HepG2 (cell line): ENCODE data around the gene UBE2B. TPM values are rescaled to one million over a fixed set of nuclear protein-coding genes. Genes with fewer than 3 reads are reported as not detected.

Experiments
- ATAC-seq: fragments of 200-7000 bp; cut with Tn5 transposase; 3 replicates; pipeline ENCODE4 v1.9.1; 2020; ENCODE audit warnings: mild to moderate bottlenecking, moderate library complexity
- BruUV-seq: library from RNA; stranded (reverse); fragments of 400-500 nt; replicated peaks from 2 replicates; lab custom pipeline; 2021; lab: Mats Ljungman, UMichigan
- CTCF ChIA-PET: fragments of 300-600 bp; formaldehyde crosslinking; extraction: SDS; loops from one replicate; lab custom pipeline; 2021; ENCODE audit warnings: low total read pairs, inconsistent platforms, low intra/inter-chr PET ratio; lab: Yijun Ruan, JAX
- POLR2A ChIA-PET: fragments of 350-600 bp; sonication (Branson Sonifier 250); formaldehyde crosslinking; loops from one replicate; lab custom pipeline; 2020; ENCODE audit warnings: antibody characterized with exemption, inconsistent platforms; lab: Yijun Ruan, JAX
- DNase-seq: peaks from one replicate; pipeline ENCODE4 v3.0.0-alpha.2; 2015; ENCODE audit warnings: low spot score
- FAIRE-seq: peaks from 3 replicates; lab custom pipeline; 2011; peaks lifted over from hg19 to GRCh38; lab: Jason Lieb, UNC
- H2AFZ ChIP-seq: one replicate; pipeline ENCODE4 v1.6.1; 2011; ENCODE audit warnings: low read length, inconsistent platforms
- H3K27ac ChIP-seq: fragments of 300-600 bp; 3 replicates; pipeline ENCODE4 v1.8.0; 2011; ENCODE audit warnings: mixed run types, mild to moderate bottlenecking, mixed read lengths, low read length, inconsistent platforms; ENCODE audit not compliant: insufficient read depth; ENCODE audit errors: extremely low read length
- H3K27me3 ChIP-seq, 2 experiments: fragments of 200-600 bp in 1 of 2; 2 replicates in 1 of 2; 3 replicates in 1 of 2; pipeline versions ENCODE4 v1.6.0 to v1.8.0; 2011; ENCODE audit warnings: low read length in 2 of 2, mild to moderate bottlenecking in 2 of 2, moderate library complexity in 2 of 2, inconsistent platforms in 1 of 2; ENCODE audit not compliant: insufficient read depth in 2 of 2, control insufficient read depth in 1 of 2
- H3K36me3 ChIP-seq, 2 experiments: fragments of 200-600 bp in 1 of 2; replicated peaks in 1 of 2; 2 replicates in 1 of 2; 3 replicates in 1 of 2; pipeline versions ENCODE4 v1.5.1 to v1.8.0; 2011; ENCODE audit warnings: low read length in 2 of 2, inconsistent platforms in 1 of 2; ENCODE audit not compliant: insufficient read depth in 2 of 2, control insufficient read depth in 1 of 2
- H3K4me1 ChIP-seq: 2 replicates; pipeline ENCODE4 v1.5.1; 2012; ENCODE audit warnings: low read length, inconsistent platforms; ENCODE audit not compliant: insufficient read depth
- H3K4me2 ChIP-seq: 2 replicates; pipeline ENCODE4 v1.6.0; 2011; ENCODE audit warnings: low read depth, low read length, inconsistent platforms
- H3K4me3 ChIP-seq, 3 experiments: fragments of 200-600 bp in 1 of 3; sonication (generic), shearing (Covaris generic) in 1 of 3; replicated peaks in 1 of 3; 2 replicates each; pipeline ENCODE4 v1.5.1; 2011 to 2016; ENCODE audit warnings: low read length in 3 of 3, inconsistent platforms in 2 of 3, low read depth in 2 of 3, mild to moderate bottlenecking in 2 of 3, control low read depth in 1 of 3, mixed read lengths in 1 of 3; ENCODE audit not compliant: insufficient read depth in 1 of 3
- H3K79me2 ChIP-seq: one replicate; pipeline ENCODE4 v1.6.1; 2011; ENCODE audit warnings: low read length, inconsistent platforms; ENCODE audit not compliant: insufficient read depth
- H3K9ac ChIP-seq: 2 replicates; pipeline ENCODE4 v1.6.0; 2011; ENCODE audit warnings: mild to moderate bottlenecking, low read depth, low read length, inconsistent platforms; ENCODE audit not compliant: insufficient read depth
- H3K9me3 ChIP-seq: 2 replicates; pipeline ENCODE4 v1.5.1; 2012; ENCODE audit warnings: mild to moderate bottlenecking, low read length
- H4K20me1 ChIP-seq: 2 replicates; pipeline ENCODE4 v1.6.0; 2011; ENCODE audit warnings: inconsistent platforms, mild to moderate bottlenecking, low read length, moderate library complexity; ENCODE audit not compliant: insufficient read depth
- ARNT2 ChIP-seq: sonication (generic); formaldehyde crosslinking; IDR thresholded peaks from 2 replicates; pipeline ENCODE4 v1.8.0; 2022; ENCODE audit warnings: mild to moderate bottlenecking, low read depth, missing genetic modification reagents, moderate library complexity
- FOSL2 ChIP-seq: sonication (generic); formaldehyde crosslinking; IDR thresholded peaks from 2 replicates; pipeline ENCODE4 v1.4.0; 2020; ENCODE audit warnings: missing genetic modification reagents
- FOXP1 ChIP-seq, 2 experiments: fragments of 450-650 bp in 1 of 2; IDR thresholded peaks; 2 replicates each; pipeline ENCODE4 v1.6.1; 2017 to 2018; ENCODE audit warnings: antibody characterized with exemption in 1 of 2
- GATAD2A ChIP-seq: IDR thresholded peaks from 2 replicates; pipeline ENCODE4 v1.6.1; 2016
- HOMEZ ChIP-seq: IDR thresholded peaks from 2 replicates; pipeline ENCODE4 v1.6.1; 2016; ENCODE audit warnings: low read depth
- MTF2 ChIP-seq: sonication (generic); formaldehyde crosslinking; IDR thresholded peaks from 2 replicates; pipeline ENCODE4 v1.5.0; 2020; ENCODE audit warnings: missing genetic modification reagents, borderline replicate concordance
- NFKB2 ChIP-seq: sonication (generic); formaldehyde crosslinking; IDR thresholded peaks from 2 replicates; pipeline ENCODE4 v1.4.0; 2020; ENCODE audit warnings: missing genetic modification reagents, borderline replicate concordance
- PAXIP1 ChIP-seq: sonication (generic); formaldehyde crosslinking; conservative IDR thresholded peaks from 2 replicates; pipeline ENCODE4 v1.4.0; 2020; ENCODE audit warnings: mild to moderate bottlenecking, missing genetic modification reagents, moderate library complexity
- RARG ChIP-seq: sonication (generic); formaldehyde crosslinking; IDR thresholded peaks from 2 replicates; pipeline ENCODE4 v1.4.0; 2020; ENCODE audit warnings: low read depth, mild to moderate bottlenecking, missing genetic modification reagents
- SAP130 ChIP-seq: IDR thresholded peaks from 2 replicates; pipeline ENCODE4 v1.6.1; 2016; ENCODE audit warnings: low read depth
- ZFX ChIP-seq: sonication (generic); formaldehyde crosslinking; IDR thresholded peaks from 2 replicates; pipeline ENCODE4 v1.4.0; 2020; ENCODE audit warnings: mild to moderate bottlenecking, low read depth, missing genetic modification reagents, moderate library complexity
- ZNF326 ChIP-seq: sonication (generic); formaldehyde crosslinking; IDR thresholded peaks from 2 replicates; pipeline ENCODE4 v1.4.0; 2020; ENCODE audit warnings: missing genetic modification reagents, borderline replicate concordance
- ZNF362 ChIP-seq: sonication (generic); formaldehyde crosslinking; IDR thresholded peaks from 2 replicates; pipeline ENCODE4 v1.4.0; 2020; ENCODE audit warnings: missing genetic modification reagents, mild to moderate bottlenecking, borderline replicate concordance
- ZNF770 ChIP-seq: sonication (generic); formaldehyde crosslinking; IDR thresholded peaks from 2 replicates; pipeline ENCODE4 v1.5.0; 2020; ENCODE audit warnings: mild to moderate bottlenecking, missing genetic modification reagents
- ZSCAN25 ChIP-seq: sonication (generic); formaldehyde crosslinking; IDR thresholded peaks from 2 replicates; pipeline ENCODE4 v1.8.0; 2022; ENCODE audit warnings: mild to moderate bottlenecking, missing genetic modification reagents
- WGBS: methylation state at CpG from one replicate; pipeline ENCODE4 v1.1.6; 2017; ENCODE audit warnings: low lambda C conversion rate; 5-methylcytosine and 5-hydroxymethylcytosine counted together
- in situ Hi-C: cut with HindIII; loops from 2 replicates; pipeline ENCODE4 v1.10.0; 2017; ENCODE audit warnings: low pct_unique_long_range_greater_than_20kb; ENCODE audit not compliant: extremely low pct_ligation_motif_present
- intact Hi-C: fragments of 100-400 bp; cut with micrococcal nuclease; formaldehyde crosslinking; loops from one replicate; pipeline ENCODE4 v1.10.0; 2022; ENCODE audit not compliant: unreplicated experiment
- polyA plus RNA-seq, 8 experiments: library from polyadenylated mRNA; depleted of rRNA in 3 of 8; stranded (reverse) in 7 of 8; unstranded in 1 of 8; fragments of >200 nt; fragmentation: Illumina TruSeq in 4 of 8; extraction: Trizol in 4 of 8; gene quantifications; 2 replicates each; pipeline versions ENCODE4 v1.2.1 to v1.2.3, GENCODE V29; 2011 to 2016; ENCODE audit warnings: low read depth in 4 of 8, missing spikeins in 1 of 8, mixed read lengths in 1 of 8; ENCODE audit not compliant: insufficient read depth in 1 of 8
- total RNA-seq, 5 experiments: library from RNA; depleted of rRNA; stranded (reverse); fragments of >200 nt; fragmentation: Illumina TruSeq; extraction: Trizol; gene quantifications; 2 replicates each; pipeline ENCODE4 v1.2.3, GENCODE V29; 2016; ENCODE audit warnings: low read depth in 1 of 5

Gene UBE2B
- total and polyA plus RNA-seq, 2 of the 13 experiments (the other 11 are each of a cell fraction or from before 2014, with no cell fraction given) = 25.2 to 56.0 TPM

GRCh38 chr5:134432677-134433359 is 61.4 kb downstream of the UBE2B start:
- H3K9ac ChIP-seq = peak overlapping the region; percentile 53
- H3K27ac ChIP-seq = no peak overlapping the region
- no TSS peak for BruUV-seq
- H3K4me1 ChIP-seq = peaks cover 54% of the 10 kb centered on the region
- peak overlapping the region; percentile 36 to 41 (median 38); a peak in 5 of 6 replicates for H3K4me3 ChIP-seq
- no peak for DNase-seq
- peak overlapping the region; percentile 28 for H2AFZ ChIP-seq
- no peaks in the 10 kb centered on the region for H4K20me1 ChIP-seq
- CTCF ChIA-PET = no interaction called here
- intact Hi-C loops (no loop called here), in situ Hi-C loops (no loop called here)
- H3K79me2 ChIP-seq = no peaks in the 10 kb centered on the region
- H3K36me3 ChIP-seq = no peaks in the 10 kb centered on the region
- H3K9me3 ChIP-seq = no peaks in the 10 kb centered on the region
- peak overlapping the region; percentile 77 for H3K4me2 ChIP-seq
- POLR2A ChIA-PET = interaction anchor here (1.0 to 1.5 kb wide), 5 partner anchors 17 to 79 kb away, joined by 3 to 4 read pairs (median 3); partner anchors contain the start of gene UBE2B
- no peak for FAIRE-seq
- peak; percentile 48 for ATAC-seq
- H3K27me3 ChIP-seq = peaks cover 2 to 16% of the 10 kb centered on the region in 2 experiments; a peak in 4 of 5 replicates
- 1% methylated on average over 14 of the region's 14 CpGs for WGBS
- TF ChIP-seq SAP130 (CRISPR knock-in tag) (peak; percentile 17; the same call in 1 of the 2 replicates), FOSL2 (peak; percentile 83), FOXP1 (IDR thresholded peaks at IDR 0.05) (peak; percentile 33; the same call in 1 of the 2 replicates), FOXP1 (CRISPR knock-in tag; IDR thresholded peaks at IDR 0.05) (peak; percentile 48; the same call in 1 of the 2 replicates), MTF2 (CRISPR knock-in tag) (no peak), ARNT2 (CRISPR knock-in tag) (no peak), ZFX (CRISPR knock-in tag) (0 out of 2 replicates have a peak, but pooled peaks have one; percentile 12), ZNF362 (CRISPR knock-in tag) (peak; percentile 19; the same call in 1 of the 2 replicates), ZNF326 (CRISPR knock-in tag) (no peak), ZSCAN25 (no peak), GATAD2A (CRISPR knock-in tag) (peak; percentile 29; the same call in 1 of the 2 replicates), RARG (CRISPR knock-in tag) (no peak), HOMEZ (CRISPR knock-in tag) (no peak), NFKB2 (CRISPR knock-in tag) (no peak), ZNF770 (CRISPR knock-in tag) (peak; percentile 45), PAXIP1 (CRISPR knock-in tag) (0 out of 2 replicates have a peak, but pooled peaks have one; percentile 13)
